ENCODE results near the gene SDK1.

SDK1 gene

DNA sequence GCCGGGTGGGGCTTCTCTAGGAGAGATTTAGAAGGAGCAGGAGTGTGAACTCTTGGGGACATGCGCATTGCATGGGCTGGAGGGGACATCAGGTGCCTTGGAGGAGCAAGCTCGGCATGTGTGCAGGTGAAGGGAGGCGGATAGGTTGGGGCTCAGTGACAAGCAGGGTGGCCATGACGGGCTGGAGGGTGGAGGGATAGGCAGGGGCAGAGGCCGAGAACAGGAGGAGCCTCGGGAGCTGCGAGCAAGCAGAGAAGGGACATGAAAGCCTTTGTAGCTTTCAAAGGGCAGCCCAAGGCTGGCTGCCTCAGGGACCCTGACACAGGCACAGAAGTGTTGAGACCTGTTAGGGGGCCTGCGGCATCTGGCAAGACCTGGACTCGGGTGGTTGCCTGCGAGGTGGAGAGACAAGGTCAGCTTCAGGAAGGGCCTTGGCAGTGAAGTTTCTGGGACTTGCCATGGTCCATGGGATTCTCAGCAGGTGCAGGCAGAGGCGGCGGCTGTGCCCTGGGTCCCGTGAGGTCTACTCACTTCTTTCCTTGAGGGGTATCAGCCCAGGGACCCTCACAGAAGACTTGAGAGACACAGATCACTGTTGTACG is 664.8 kb downstream of the SDK1 start:
- DNase-seq = no peak

DNA sequence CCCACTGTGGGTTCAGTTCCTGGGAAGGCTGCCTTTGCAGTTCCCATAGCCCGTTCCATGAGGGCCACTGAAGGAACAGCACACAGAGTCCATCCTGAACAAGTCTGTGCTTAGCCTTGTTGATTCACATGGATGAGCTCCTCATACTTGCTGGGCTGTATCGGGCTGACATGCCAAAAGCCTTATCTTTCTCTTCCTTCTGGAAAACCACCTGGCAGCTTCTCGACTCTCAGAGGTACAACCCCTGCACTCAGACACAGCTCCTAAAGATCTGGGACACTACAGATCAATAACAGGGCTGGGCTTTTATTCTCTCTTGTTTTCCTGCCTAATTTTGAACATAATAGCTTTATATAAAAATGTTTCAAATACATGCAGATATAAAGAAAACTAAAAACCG is 667.2 kb downstream of the SDK1 start:
- DNase-seq = no peak

DNA sequence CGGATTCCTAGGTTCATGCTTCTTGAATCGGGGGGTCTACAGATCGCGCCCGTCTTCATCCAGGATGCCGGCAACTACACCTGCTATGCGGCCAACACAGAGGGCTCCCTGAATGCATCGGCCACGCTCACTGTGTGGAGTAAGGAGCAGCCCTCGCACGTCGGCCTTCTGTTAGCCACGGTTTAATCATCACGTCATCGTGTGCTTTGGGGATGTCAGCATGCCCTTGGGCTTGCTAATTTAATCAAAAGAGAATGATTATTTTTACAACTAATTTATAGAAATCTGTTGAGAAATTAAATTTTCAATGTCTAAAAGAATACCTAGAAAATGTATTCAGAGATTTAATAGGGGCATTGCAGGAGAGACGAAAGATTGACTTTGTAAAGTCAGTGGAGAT is 668.2 kb downstream of the SDK1 start:
- DNase-seq = no peak

DNA sequence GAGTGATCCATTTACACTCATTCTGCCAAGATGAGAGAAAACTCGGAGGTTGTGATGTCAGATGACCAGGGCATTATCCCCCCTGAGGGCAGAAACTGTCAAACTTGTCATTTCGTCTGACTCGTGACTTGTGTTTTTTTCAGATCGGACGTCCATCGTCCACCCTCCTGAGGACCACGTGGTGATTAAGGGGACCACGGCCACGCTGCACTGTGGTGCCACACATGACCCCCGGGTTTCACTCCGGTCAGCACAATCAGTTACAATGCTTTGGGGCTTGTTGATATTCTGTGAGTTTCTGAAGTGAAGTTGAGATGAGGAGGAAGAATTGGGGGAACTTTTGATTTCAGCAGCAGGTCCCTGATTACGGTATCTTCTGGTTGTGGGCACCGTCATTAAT is 670.3 kb downstream of the SDK1 start:
- no peak for DNase-seq

DNA sequence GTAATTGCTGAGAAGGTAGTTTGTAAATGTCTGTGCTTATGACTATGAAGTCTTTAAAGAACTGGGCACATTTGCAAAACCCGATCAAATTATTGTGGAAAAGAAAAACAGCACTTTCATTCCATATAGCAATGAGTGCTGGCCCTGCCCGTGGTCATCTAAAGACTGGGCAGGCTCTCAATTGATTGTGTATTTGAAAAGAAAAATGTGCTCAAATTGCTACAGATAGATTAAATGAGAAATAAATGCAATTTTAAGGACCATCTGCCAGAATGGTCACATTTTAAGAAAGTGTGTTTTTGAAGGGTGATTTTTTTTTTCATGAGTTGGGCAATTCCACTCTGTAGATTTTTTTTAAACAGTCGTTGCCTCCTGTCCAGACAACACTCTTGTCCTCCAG is 672.2 kb downstream of the SDK1 start:
- DNase-seq = no peak

DNA sequence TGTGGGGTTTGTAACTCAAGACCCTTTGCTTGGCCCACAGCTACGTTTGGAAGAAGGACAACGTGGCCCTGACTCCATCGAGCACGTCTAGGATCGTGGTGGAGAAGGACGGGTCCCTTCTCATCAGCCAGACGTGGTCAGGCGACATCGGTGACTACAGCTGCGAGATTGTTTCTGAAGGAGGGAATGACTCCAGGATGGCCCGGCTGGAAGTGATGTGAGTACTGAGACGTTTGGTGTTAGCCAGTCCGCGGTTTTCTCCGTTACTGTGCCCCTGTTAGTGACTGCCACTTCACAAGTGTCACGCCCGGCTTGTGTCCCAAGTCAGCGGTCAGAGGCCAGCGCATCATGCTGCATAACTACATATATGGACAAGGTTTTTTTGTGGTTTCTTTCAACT is 673.3 kb downstream of the SDK1 start:
- DNase-seq = no peak

DNA sequence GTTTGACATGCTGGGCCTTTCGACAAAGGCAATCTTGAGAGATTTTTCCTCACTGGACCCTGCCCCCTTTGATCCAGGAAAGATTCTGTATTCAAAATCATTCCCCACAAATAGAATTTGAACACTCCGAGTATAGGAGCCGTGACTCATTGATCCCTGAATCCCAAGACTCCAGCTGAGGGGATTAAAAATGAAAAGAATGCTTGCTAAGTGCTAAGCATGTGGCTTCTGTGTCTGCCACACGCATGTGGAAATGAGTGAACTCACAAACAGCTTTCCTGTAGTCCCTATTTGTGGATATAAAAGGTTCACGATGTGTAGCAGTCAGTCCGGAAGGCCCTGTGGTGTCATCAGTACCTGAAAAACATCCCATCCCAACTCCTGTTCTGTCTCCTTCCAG is 674.3 kb downstream of the SDK1 start:
- no peak for DNase-seq

DNA sequence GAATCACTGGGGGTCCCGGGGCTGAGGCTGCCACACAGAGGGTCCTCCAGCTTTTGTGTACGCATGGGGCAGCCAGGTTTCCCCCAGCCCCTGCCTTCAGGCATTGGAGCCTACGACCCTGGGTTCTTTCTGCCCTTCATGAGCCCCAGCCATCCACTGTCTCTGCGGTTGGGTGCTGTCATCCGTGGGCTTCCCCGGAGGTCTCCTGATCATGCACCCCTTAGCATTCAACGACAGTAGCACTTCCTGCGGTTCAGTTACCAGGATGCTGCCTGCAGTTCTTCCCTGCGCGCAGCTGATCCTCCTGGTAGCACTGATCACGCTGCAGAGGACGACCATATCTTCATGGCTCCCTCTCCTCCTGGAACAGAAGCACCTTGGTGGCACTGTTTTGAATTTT is 676.3 kb downstream of the SDK1 start:
- no peak for DNase-seq

DNA sequence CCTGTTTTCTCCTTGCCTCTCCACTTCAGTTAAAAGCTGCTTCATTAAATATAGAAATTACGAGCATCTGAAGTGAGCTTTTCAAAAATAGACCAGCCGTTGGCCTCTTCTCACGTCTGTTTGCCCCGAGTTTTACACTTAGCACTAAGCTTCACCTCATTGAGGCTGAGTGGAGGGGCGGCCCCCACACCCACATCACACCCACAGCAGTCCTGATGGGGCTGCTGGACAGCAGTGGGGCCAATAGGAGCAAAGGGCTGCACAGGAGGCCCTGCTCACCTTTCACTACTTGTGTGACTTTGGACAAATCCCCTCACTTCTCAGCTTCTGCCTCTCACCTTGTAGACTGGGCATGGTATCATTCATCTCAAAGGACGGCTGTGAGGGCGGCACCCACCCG is 677.8 kb downstream of the SDK1 start:
- DNase-seq = no peak

DNA sequence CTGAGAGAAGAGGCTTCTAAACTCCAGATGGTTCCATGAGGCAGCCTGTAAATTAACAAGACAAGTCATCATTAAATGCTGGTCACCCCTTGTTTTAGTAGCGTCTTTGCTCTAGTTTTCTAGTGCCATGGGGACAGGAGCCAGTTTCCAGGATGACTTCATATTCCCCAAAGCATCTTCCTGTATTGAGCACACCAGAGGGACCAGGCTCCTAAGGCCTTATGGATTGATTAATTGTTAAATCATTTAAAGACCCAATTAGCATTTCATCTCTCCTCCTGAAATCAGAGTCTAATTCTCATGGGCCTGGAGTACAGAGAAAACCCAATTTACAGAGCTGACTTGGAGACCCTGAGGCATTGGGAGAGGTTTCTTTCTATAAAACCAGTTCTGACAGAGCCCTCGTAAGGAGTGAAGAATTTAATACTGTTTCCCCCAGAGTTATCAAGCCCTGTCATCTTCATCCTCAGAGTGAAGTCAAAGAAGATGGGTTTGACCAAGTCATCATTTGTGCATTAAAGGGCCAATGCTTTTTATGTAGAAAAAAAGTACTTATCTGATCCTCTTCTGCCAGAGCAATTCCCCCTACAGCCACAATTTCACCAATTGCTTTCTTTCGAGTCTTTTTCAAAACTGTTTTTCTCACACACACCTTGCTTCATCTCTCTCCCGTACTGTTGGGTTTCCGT is 678.7 kb downstream of the SDK1 start:
- DNase-seq = no peak

DNA sequence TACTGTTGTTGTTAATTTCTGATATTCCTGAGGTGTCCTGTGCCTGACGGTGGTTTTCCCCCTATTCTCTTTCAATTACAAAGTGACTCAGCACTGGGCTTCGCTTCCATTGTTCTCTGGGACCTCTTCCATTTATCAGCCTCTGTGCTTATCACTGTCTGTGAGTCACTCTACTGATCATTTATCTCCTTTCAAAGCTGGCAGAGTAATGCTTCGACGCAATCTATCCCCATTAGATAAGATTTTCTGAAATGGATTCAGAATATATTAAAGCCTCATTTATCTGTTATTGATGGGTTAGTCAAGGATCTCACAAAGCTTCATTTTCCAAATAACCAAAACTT is 679.2 kb downstream of the SDK1 start:
- DNase-seq = no peak

DNA sequence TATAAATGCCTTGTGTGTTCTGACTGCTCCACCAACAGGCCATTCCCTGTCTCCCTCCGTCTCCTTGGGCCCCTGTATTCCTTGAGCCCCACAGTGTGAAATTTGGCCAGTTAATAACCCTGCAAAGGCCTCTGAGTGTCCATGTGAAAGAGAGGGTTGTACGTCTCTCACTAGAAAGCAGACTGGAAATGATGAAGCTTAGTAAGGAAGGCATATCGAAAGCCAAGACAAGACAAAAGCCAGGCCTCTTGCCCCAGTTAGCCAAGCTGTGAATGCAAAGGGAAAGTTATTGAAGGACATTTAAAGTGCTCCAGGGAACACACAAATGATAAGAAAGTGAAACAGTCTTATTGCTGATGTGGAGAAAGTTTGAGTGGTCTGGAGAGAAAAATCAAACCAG is 680.2 kb downstream of the SDK1 start:
- no peak for DNase-seq

DNA sequence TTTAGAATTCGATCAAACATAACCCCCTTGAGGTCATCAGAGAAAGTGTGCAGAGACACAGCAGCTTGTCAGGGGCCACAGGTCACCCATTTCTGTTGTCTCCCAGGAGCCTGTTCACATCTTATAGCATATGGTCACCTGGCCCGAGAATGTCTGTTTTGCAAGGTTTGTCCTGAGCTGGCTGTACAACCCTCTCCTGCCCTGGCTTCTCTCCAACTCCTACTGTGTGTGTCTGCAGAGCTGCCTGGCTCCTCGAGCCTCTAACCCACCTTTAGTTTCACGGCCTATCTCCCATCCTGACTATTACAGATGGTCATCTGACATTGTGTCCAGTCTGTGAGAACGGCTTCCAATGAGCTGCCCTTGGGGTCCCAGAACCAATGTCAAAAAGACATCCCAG is 683.4 kb downstream of the SDK1 start:
- DNase-seq = no peak

DNA sequence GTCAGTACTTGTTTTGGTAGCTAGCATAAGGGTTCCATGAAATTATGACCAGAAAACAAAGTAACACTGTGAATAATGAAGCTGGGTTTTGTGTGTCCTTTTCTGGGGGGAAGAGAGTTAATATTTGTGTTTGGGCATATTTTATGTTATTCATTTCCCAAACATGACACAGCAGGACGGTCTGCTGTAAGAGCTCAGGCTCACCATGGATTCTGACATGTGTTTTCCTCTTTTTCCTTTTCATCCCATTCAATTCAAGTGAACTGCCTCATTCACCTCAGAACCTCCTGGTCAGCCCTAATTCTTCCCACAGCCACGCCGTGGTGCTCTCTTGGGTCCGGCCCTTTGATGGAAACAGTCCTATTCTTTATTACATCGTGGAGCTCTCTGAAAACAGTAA is 685.9 kb downstream of the SDK1 start:
- no peak for DNase-seq

DNA sequence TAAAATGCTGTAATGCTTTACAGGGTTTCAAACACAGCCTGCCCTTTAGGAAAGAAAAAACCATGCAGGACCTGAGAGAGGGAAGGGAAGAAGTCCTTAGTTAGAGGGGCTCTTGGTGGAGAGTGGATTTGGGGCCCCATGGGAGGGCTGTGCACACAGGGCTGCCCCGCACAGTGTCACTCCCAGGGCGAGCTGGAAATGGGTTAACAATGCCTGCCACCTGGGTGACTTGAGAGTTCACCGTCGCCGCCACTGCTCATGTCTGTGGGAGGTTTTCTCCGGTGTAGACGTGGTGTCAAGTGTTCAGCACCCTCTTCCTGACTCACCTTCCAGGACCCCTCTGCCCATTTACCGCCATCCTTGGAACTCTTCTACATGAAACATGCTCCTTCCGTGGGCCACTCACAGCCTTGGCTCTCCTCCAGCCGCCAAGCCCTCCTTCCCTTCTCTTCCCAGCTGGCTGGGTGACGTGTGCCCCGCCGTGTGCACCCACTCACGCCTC is 686.4 kb downstream of the SDK1 start:
- DNase-seq = no peak

DNA sequence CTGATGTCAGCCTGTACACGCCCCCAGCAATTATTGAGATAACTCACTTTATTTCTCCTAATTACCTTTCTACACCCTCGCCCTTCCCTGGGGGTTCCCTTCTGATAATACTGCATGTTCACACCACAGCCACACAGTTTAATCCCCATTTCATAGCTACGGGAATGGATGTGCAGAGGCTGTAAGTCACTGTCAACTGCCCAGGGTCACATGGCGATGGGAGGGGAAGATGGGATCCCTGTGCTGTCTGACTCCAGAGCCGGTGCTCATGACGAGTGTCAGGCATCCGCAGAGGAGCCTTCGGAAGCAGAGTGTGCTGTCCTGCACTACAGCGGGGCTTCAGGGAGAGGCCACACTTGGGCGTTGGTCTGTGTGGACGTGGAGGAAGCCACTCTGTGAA is 688.7 kb downstream of the SDK1 start:
- no peak for DNase-seq

DNA sequence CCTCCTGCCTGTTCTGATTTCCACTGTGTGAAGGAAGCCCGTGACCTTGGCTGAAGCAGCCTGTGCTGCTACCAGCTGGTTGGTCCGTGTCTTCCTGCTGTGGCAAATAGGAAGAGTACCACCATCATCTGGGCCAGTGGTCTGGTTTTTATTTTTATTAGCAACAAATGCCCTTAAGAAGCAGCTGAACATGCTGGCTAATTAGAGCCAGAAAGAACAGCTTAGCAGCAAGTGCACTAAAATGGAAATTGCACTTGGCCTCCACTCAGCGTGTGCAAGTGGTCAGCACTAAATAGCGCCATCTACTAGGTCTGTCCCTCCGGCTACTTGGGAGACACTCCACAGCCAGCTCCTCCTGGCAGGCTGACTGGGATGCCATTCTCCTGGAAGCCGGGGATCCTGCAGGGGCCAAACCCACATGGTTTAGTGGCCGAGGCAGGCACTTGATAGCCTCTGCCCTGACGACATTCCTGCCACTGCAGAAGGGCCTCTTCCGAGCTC is 690.7 kb downstream of the SDK1 start:
- DNase-seq = no peak

DNA sequence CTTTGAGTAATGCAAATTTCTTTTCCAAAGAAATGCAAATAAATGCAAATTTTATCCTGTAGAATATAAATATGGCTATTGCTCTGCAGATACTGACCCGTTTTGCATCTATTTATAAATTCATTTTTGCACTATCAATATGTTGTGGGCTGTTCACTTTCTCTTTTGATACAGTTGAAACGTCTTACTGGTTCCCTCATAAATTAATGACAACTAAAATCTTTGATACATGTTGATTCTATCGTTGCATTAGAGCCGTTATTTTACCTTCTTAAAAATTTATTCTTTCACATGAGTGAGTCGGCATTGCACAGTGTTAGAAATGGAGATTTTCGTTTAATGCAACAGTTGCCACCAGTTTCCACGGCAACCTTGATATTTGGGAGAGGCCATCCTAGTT is 691.8 kb downstream of the SDK1 start:
- DNase-seq = no peak

DNA sequence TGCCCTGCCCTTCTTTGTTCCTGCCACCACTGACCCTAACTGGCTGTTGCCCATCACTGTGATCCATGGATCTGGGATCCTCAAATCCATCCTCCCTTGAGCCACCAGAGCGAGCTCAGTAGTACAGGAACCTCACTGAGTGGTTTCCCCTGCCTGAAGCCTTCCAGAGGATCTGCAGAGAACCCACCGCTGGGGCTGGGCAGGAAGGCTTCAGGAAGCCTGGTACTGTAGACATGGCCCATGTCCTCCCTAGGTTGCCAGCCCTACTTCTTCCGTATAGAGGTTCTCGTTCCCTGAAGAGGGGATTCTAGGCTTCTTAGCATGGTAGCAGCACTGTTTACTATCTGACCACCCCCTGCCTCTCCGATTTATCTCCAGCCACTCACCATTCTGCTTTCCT is 693.7 kb downstream of the SDK1 start:
- no peak for DNase-seq

DNA sequence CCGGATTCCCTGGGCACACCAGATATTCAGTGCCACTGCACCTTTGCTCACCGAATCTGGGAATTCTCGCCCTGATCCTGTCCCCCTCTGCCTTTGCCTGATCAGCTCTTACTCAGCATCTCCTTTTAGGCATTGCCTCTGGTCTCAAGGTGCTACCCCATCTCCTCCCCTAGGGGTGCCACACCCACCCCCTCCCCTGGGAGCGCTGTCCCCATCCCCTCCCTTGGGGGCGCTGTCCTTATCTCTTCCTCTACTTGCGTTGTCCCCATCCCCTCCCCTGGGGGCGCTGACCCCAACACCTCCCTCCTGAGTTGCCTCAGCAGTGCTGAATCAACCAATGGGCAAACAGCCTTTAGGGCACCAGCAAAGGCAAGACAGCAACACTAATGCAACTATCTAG is 694.1 kb downstream of the SDK1 start:
- no peak for DNase-seq

DNA sequence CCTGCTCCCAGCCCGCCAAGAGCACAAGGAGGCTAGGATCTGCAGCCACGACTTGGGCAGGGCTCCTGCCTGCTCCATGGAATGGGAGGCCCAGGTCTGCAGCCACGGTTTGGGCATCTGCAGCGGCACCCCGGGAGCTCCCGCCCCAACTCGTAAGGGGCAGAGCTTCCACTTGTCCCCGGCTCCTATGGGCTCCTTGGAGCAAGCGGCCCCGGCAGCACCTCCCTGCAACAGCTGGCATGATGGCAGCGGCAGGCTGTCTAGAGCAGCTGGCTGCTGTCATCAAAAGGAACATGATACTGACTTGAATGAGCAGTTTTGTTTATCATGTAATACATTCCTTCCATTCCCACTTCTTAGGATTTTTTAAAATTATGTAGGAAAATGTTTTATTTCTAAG is 697.0 kb downstream of the SDK1 start:
- DNase-seq = no peak

DNA sequence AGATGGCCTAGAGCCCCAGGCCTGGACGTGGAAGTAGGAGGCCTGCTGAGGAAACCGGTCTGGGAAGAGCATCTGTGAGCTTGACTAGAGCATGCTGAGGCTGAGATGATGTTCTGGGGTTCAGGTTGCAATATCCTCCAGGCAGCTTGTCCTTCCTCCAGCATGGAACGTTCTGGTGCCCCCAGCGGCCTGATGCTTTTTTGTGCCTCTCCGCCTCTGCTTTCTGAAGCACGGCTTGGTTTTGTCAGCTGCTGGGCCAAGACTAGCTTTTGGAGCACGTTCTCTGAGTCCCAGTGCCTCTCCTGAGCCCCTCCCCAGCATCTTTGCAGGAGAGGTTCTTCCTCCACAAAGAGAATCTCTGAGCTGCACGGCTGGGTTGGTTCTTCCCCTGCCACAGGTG is 699.1 kb downstream of the SDK1 start:
- DNase-seq = no peak

DNA sequence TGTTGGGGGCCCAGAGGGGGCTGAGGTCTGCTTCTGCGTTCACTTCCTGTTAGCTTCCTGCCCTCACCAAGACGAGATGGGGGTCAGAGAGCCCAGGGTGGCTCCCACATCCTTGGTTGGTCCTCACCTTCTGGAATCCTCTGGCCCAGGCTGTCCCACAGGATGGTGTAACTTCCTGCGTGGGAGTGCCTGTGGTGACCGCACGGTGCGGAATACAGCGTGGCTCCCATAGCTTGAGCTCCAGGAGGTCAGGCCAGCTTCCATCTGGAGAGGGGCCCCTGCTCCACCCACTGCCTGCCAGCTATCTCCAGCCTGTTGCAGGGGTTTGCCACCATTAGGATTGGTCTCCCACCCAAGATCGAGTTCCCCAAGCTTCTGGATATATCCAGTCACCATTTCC is 699.9 kb downstream of the SDK1 start:
- DNase-seq = no peak

DNA sequence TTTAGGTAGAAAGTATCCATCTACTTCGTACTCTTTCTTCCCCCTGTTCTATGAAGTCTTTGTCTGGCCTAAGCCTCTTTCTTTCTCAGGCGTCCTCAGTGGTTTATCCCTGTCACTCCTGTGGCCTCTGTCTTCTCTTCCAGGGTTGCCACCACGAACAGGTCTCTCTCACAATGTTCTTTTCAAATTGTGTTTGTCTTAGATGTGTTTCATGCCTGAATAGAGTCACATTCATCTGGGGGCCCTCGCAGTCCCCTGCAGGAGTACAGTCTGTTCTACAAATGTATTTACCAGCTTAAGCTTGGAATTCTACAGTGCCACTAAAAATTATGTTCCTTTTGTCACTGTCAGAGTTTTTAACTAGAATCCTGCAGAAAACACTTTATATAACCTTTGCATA is 700.7 kb downstream of the SDK1 start:
- no peak for DNase-seq

DNA sequence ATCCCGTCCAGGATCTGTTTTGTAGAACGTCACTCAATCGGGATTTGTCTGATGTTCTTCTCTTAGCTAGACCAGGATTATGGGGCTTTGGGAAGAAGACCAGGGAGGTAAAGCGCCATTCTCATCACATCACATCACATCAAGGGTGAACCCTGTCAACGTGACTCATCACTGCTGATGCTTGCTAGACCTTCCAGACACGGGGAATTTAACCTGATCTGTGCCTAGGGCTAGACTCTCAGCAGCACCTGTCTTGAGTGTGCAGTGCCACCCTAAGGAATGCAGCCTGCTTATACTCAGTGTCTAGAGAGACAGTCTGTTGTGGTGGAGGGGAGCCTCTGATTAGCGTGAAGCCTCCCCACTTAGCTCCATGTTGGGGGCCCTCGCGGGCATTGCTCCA is 702.5 kb downstream of the SDK1 start:
- DNase-seq = no peak
